ENCODE data around the gene TMEM215. TPM values are rescaled to one million over a fixed set of nuclear protein-coding genes. Genes with fewer than 3 reads are reported as not detected.

The TMEM215 gene
- total RNA-seq, 1 donor from 2014 or later: not detected

DNA sequence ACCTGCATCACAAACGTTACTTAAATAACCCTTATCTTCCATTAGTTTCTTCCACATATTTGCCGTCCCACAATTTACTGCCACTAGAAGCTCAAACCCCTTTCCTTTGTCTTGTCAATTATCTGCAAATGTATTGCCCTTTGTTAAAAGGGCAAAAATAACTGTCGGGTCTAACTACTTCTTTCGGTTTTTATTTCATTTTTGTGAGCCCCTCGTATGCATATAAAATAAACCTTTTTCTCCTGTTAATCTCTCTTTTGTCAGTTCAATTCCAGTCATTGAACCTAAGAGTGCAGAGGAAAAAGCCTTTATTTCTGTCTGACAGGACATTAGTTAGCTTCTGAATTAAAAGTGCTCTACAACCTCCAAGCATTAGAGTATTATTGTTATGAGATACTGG lies 45.5 kb downstream of the TMEM215 start:
- no peaks in the 10 kb centered on the region for H3K36me3 Mint-ChIP-seq (ENCODE audit: insufficient read depth)
- TF ChIP-seq CTCF (IDR thresholded peaks at IDR 0.05; ENCODE audit: unreplicated experiment): no peak
- H3K4me3 Mint-ChIP-seq (ENCODE audit: low read depth): no peak overlapping the region
- no peak for DNase-seq (ENCODE audit: low spot score, unreplicated experiment)
- H3K27ac Mint-ChIP-seq: no peak overlapping the region
- peaks cover 2% of the 10 kb centered on the region for H3K9me3 Mint-ChIP-seq (ENCODE audit: low read depth)
- peaks cover 3% of the 10 kb centered on the region for H3K4me1 Mint-ChIP-seq (ENCODE audit: low read depth)
- peaks cover 92% of the 10 kb centered on the region for H3K27me3 Mint-ChIP-seq

DNA sequence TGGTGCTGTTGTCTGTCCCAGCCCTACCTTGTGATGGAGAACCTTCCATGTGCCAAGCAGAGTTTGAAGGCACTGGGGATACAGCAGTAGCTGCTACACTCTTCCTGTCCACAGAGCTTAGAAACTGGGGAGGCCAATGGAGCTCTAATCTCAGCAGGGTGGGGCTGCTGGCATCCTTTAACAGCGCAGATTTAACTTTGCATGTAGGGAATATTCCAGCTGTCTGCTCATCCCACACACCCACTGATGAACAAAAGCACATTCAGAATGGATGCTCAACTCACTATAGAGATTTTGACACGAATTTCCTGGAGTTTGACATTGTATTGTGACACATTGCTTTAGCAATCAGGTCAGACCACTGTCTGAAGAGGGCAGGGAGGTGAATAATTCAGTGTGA lies 49.0 kb downstream of the TMEM215 start:
- H3K27ac Mint-ChIP-seq: no peak overlapping the region
- DNase-seq (ENCODE audit: low spot score, unreplicated experiment): no peak
- no peak overlapping the region for H3K4me3 Mint-ChIP-seq (ENCODE audit: low read depth)
- TF ChIP-seq CTCF (IDR thresholded peaks at IDR 0.05; ENCODE audit: unreplicated experiment): no peak
- peaks cover 88% of the 10 kb centered on the region for H3K27me3 Mint-ChIP-seq
- H3K4me1 Mint-ChIP-seq (ENCODE audit: low read depth): peaks cover 3% of the 10 kb centered on the region
- H3K9me3 Mint-ChIP-seq (ENCODE audit: low read depth): peaks cover 2% of the 10 kb centered on the region
- H3K36me3 Mint-ChIP-seq (ENCODE audit: insufficient read depth): no peaks in the 10 kb centered on the region

Other genes with a start within 250 kb of the TMEM215 start
- 12.0 and 13.6 TPM in 2 replicates for gene SMIM27, start 231.2 kb upstream of the TMEM215 start, total RNA-seq
- 20.7 and 21.6 TPM in 2 replicates for gene TOPORS, start 231.0 kb upstream of the TMEM215 start, total RNA-seq
- 39.8 and 40.7 TPM in 2 replicates for gene NDUFB6, start 210.4 kb upstream of the TMEM215 start, total RNA-seq
- gene TAF1L, start 147.9 kb upstream of the TMEM215 start, total RNA-seq: not detected in 2 replicates
- gene APTX, start 218.1 kb downstream of the TMEM215 start, total RNA-seq: 32.9 and 36.1 TPM in 2 replicates
- 240 and 247 TPM in 2 replicates for gene DNAJA1, start 241.7 kb downstream of the TMEM215 start, total RNA-seq

Data from progenitor cell of endocrine pancreas (in vitro differentiated cells).